GM19035 (cell line): Measurements from ENCODE around the gene PLCL1.

Experiments
- ATAC-seq: cut with Tn5 transposase; IDR thresholded peaks from one replicate; pipeline ENCODE4 v1.9.1; 2021; ENCODE audit not compliant: unreplicated experiment

Gene PLCL1

DNA sequence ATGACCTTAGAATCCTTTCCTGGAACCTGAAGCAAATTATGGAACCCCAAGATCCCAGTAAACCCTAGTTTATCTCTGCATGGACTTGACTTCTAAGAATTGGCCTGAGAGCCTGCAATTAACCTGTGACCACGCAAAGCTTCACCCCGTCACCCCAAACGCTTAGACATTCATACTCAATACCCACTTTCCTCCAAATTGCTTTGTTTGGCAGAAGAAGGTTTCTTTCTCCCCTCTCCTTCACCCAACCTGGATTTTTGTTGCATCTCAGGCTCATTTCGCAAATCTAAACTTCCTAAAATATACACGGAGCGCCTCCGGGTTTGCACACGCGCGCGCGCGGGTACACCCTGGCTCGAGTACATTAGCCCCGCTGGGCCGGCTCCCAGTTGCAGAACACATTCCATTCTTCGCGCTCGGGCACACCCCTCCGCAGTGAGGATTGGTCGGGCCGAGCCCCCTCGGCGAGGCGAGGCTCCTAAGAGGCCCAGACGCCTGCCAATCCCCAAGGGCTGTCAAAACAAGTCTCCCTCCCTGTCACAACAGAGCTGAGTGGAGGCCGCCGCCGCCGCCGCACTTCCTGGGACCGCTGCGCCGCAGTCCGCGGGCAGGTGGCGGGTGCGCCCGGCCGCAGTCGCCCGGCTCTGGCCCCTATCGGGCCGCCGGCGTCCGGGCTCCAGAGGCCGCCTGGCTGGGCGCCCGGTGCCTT is at the start of gene PLCL1:
Gene PLCL1 (plus strand): TSS at position 545 of the 709 bp plus-strand sequence.
- peak; percentile 99 for ATAC-seq

DNA sequence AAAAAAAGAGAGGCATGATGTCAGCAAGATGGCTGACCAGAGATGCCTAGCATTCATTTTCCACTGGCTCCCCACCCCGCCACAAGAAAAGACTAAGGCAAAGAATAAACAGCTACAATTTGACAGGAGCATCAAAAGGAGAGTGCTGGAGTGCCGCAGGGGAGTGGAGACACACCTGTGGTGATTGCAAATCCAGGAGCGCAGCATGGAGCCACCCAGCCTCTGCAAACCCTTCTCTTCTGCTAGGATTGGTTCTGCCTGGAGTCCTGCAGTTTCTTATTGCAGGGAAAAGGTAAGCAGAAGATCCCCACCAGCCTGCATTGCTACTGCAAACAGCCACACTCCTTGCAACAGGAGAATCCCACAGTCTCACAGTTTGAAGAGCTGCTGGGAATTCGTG is 45.4 kb upstream of the PLCL1 start:
- no peak for ATAC-seq

DNA sequence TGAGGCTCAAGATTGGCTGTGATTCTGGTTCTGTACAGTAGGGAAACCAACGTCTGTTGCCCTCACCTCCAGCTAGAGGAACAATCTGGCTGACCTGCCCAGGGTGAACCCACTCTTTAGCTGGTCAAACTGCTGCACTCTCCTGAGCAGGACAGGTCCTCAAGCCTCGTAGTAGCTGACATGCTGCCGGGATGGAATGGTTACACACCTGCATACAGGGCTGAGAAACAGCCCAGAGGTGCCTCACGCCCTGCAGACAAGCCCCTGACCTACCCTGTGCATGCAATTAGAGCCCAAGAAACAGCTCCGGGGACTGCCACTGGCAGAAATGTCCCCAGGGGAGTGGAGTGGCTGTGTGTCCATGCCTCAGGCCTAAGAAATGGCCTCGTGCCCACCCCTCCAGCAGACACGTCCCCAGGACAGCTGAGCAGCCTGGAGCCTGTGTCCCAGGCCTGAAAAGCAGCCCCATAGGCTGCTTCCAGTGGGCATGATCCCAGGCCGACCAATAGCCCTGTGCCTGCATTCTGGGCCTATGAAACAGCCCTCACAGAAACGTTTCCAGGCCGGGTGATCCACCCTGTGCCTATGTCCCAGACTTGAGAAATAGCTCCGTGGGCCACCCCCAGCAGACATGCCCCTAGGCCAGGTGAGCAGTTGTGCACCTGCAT is 44.6 kb upstream of the PLCL1 start:
- no peak for ATAC-seq

DNA sequence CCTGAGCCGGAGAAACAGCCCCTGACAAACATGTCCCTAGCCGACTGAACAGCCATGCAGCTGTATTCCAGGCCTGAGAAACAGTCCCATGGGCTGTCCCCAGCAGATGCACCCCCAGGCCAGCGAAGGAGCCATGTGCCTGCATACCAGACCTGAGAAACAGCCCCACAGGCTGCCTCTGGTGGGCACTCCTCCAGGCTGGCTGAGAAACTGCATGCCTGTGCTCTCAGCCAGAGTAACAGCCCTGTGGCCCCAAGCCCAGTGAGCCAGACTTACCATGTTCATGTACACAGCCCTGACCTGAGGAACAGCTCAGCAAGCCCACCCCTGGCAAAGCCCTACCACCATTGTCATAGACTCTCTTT is 44.1 kb upstream of the PLCL1 start:
- no peak for ATAC-seq

DNA sequence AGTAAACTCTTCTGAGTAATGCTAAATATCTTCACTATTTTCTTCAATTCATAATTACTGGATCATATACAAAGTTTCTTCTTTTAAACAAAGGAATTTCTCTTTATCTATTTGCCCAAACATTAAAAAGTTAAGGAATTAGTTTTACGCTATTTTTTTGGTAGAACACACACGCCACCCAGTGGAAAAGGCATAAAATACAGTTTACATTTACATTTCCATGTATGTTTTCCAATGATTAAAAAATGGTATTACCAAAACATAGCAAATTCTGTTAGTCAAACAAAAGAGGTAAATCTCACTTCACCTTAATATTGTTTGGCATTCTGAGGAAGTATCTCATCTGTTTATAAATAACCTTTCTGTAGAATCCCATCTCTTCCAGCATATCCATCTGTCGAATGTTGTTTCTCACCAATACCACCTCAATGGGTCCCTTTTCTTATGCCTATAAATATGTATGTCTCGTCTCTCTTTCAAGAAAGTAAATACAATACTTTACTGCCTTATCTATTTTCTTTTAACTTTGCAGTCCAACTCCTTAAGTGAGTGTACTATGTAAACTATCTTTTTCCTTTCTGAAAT is 26.5 kb upstream of the PLCL1 start:
- no peak for ATAC-seq

DNA sequence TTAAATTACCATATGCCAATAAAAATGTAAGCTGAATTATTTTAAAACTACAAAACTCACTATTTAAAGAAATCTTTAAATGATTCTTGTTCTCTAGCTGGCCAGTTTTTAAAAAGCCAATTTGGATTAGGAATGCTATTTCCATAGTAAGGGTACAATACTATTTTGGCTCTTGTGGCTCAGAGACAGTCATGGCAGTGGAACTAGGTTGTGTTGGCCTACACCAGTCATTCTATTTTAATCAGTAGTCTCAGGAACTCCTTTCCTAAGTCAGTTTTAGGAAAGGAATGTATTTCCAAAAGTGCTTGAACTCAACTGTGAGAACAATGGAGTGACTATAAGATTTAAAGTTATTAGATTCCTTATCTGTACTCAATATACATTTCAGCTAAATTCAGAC is 25.1 kb upstream of the PLCL1 start:
- no peak for ATAC-seq

DNA sequence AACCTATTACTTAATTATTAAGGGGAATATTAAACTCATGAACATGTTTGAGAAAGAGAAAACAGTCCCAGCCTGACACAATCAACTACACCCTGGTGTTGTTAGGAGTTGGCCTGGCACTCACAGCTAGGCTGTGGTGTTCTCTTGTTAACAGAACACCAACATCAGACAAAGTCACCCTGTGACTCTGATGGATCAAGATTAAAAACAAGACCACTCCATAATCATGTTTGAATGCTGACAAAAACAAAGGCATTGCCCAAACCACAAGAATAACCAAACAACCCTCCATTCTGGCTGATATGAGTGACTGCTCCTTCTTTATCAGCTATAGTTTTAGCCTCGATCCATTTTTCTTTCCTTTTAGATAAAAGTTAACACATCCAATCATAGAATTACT is 22.3 kb upstream of the PLCL1 start:
- ATAC-seq, result no peak

DNA sequence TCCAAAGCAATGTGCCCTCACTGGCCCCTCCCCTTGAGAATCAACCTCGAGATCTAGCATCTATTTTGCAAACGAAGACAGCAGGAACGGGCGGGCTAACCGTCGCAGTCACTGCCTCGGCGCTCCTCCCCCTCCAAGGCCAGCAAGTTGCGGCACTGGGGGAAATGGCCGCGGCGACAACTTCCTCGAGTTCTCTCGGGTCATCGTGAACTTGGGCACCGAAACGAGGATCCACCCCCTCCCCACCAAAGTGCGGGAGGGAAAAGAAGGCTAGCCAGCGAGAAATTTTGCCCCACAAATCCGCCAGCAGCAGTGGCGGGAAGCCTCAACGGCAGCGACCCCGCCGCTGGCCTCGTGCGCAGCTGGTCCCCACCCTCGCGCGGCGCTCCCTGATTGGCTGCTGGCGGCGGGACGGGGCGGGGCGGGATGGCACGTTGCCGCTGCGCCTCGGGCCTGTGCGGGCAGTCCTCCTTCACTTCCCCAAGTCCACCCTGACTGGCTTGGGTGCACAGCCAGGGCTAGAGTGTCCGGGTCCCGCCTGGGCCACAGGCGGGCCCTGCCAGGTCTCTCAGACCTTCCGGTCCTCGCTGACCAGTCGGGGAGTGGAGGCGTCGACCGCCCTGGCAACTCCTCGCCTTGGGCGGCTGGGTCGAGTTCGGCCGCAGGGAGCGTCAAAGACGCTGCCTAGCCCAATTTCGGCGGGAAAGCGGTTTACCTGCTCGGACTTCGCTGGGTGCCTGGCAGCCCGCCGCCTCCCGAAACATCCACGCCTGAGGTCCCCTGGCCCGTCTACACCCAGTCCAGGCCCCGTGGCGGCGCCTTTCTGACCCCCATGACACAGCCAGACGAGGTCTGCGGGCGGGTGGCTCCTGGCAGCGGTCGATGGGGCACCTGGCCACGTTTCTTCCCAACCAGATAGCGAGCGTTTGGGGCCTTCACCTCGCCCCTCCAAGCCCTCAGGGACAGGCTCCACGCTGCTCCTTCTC is 19.1 kb upstream of the PLCL1 start, which contains the start of gene BOLL:
Gene BOLL (minus strand): TSS at position 364 of the 986 bp plus-strand sequence. CDS start 3,469 bp downstream, outside the sequence.
- ATAC-seq, result no peak

DNA sequence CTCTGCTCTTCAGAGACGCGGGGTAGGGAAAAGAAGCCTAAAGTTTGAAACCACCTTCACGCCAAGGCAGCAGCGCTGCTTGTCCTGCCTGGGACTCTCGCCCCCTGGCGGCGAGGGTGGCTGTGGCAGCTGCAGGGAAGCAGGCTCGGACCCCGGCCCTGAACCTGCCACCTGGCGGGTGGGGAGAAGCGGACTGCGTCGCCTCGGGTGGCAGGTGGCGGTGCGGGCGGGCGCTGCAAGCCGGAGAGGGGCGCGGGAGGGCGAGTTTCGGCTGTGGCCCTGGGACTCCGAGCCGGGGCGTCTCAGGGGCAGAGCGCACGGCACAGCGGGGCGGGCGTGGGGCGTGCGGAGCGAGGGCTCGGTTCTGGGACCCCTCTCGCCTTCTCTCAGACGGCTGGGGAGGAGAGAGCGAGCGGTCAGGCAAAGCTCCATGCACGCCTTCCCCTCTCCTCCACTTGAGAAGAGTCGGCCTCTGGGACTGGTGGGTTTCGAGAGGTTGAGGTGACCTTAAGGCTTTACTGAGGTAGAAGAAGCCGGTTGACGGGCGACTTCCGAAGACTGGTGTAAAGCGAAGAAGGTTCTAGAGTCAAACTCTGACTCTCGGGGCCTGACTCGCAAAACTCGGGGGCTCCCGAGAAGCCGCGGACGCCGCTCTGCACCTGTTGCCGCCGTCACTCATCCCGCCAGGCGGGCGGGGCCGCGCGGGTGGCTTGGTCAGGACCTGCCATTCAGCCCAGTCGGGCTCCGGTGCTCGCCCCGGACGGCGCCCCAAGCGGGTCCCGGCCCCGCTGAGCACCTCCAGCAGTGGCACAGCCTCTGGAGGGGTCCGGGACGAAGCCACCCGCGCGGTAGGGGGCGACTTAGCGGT is 18.1 kb upstream of the PLCL1 start:
- no peak for ATAC-seq

DNA sequence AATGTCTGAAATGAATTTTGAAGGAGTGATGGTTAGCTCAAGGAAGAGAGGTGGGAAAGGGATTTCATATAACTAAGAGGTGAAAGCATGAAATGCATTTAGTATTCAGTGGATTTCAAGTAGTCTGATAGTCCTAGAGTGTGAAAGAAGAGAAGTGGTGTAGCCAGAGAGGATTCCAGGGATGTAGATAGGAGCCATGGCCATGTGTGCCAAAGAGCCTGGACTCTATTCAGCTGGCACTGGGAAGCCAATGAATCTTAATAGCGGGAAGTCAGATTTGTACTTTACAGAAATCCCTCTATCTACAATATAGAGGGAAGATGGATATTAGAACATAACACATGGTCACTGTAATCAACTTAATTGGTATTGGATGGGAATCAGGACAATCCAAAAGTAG is 10.9 kb upstream of the PLCL1 start:
- ATAC-seq, result no peak

DNA sequence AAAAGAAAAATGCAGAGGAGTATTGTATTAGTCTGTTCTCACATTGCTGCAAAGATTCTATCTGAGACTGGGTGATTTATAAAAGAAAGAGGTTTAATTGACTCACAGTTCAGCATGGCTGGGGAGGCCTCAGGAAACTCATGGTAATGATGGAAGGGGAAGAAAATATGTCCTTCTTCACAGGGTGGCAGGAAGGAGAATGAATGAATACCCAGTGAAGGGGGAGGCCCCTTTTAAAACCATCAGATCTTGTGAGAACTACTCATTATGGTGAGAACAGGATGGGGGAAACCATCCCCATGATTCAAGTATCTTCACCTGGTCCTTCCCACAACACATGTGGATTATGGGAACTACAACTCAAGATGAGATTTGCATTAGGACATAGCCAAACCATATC is 9.1 kb upstream of the PLCL1 start:
- no peak for ATAC-seq

DNA sequence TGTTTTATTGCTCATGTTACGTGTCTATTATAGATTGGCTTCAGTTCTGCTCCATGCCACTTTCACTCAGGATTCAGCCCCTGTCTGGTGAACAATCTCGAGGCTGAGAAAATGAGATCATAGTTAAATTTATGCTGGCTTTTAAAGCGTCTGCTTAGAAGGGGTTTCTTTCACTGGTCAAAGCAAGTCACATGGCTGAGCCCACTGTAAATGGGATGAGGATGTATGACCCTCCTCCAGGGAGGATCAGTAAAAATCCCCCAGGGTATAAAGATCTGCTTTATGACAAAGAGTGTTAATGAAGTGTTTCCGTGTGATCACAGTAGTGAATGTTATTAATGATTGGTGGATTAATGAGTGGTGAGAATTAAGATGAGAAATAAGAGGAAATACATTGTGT is 6.2 kb upstream of the PLCL1 start:
- no peak for ATAC-seq

DNA sequence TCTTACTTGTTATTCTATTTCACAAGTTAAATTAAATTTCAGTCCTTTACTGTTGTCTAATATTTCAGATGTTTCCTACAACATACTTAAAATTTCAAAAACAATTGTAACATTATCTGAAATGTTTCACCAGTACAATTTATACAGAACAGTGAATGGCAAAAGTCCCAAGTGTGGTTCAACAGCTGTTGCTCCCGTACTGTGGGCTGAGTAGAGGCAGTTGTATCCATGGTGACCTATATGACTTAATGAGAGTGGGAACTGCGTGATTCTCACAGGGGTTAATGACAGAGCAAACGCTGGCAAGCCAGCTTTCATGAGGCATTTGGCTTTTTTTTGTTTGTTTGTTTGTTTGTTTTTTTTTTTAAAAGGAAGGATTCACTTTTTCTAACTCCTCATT is 5.3 kb upstream of the PLCL1 start:
- ATAC-seq, result no peak

DNA sequence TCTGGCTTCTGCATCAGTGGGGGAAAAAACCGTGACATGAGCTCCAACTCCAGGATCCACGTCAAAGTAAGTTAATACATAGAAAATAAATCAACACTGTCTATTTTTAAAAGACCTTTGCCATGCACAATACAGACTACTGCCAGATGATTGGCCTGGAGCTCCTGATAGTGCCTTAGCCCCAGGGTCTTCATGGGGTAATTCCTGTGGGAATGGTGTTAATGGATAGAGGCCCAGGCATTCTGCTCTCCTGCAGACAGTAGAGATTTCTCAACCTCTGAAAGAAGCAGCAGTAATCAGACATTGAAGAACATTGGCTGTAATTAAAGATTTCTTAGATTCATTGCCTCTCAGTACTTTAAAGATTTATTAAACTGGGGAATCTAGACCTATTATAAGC is 4.3 kb upstream of the PLCL1 start:
- ATAC-seq, result no peak

DNA sequence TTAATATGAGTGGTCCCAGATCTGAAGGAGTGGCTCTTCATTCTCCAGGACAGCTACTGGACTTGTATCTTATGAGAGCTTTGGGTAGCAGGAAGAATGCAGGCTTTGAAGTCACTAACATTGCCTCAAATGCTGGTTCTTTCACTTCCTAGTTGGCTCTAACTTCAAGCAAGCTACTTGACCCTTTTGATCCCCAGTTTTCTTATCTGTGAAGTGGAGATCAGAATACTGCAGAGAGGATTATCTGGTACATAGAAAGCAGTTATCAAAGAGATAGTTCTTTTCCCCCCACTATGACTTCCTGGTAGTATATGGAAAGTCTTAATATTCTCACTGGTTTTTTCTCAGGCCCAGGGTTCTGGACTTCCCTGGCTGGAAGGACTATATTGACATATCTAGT is 3.4 kb upstream of the PLCL1 start:
- ATAC-seq, result no peak

DNA sequence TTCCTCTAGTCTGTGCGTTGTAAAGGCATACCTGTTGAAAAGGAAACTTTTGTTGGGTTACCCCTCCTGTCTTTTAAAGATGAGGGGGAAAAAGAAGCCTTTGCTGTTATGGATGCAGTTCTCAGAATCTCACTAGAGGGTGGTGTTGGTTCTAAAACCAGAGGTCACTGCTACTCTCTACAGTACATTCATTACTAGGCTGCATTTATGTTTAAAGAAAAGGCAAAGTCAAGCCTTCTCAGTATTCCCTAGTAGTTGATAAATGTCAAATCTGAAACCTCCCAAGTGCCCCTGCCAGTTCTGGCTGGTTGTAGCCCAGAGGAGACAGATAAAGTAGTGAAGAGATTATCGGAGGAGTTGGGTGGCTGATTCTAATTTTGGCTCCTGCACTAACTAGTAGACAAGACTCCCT is 1.4 kb upstream of the PLCL1 start:
- ATAC-seq, result no peak

DNA sequence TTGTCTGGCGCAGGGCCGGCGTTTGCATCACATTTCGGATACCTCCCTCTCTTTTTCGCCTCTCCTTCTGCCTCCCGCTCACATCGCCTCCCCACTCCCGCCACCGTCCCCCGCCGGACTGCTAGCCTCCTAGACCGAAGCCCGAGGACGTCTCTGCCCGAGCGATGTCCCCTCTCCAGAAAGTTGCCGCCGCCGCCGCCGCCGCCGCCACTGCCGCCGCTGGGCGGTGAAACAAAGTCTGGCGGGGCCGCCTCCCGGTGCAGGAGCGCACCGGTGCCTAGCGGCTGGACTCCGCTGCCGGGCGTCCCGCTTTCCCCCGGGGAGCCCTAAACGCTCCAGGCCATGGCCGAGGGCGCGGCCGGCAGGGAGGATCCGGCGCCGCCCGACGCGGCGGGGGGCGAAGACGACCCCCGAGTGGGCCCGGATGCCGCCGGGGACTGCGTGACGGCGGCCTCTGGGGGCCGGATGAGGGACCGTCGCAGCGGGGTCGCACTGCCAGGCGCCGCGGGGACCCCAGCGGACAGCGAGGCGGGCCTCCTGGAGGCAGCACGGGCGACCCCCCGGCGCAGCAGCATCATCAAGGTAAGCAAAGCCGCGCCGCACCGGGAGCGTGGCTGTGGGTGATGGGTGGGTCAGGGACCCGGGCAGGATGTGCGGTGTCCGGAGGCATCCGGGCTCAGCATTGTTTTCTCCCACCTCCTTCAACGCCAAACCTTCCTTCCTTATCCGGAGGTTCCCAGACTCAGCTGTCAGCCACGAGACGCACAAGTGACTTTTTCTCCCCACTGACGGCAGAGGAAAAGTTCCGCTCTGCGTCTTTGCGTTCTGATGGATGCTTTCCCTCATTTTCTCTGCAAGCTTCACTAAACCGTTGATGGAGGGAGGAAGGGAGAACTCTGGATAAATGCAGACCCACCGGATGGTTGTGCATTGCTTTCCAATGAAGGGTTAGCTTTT is 643 bp downstream of the PLCL1 start:
- peak; percentile 37 for ATAC-seq

DNA sequence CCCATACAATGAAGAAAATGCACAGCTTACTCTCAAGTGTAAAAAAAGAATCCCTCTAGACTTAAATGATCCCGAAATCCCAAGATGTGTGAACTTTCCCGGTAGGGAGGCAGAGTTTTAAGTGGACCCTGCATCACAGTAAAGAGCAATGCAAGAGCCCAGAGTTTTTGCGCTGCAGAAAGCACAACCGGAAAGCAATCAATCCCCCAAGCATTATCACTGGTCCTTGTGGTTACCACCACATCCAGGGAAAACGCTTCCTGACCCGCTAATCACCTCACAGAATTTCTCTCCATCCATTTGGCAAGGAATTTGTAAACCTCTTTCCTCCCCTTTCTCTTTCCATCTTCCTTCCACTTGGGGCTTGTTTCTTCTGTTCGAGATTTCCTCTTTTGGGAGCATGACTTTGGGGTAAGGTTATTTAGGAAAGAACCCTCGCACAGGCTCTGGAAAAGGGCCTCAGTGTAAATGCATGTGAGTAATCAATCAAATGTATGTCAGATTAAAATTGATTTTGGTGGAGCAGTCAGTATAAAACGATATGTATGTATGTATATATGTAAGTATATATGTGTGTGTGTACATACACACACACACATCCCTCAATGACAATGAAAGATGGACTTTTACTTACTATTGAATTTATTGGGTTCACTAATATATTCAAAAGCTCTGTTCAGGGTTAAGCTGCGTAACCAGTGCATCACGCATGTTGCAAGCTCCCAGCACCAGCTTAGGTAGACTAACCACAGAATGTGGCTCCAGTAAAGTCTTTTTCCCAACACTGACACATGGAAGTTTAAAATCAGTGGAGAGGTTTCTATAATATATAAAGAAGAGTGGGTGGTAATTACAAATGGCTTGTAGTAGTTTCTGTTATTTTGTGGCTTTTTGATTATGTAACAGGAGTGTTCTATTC is 1.6 kb downstream of the PLCL1 start:
- no peak for ATAC-seq
